Measurements from ENCODE around the gene MFAP1.
"Not testable (repeated sequence)": the region's sequence is repeated elsewhere in the genome, so short reads cannot be mapped to it uniquely, and the experiment has no call there.

- TF ChIP-seq CTCF (IDR thresholded peaks at IDR 0.05); ZFX (IDR thresholded peaks at IDR 0.05; ENCODE audit: borderline replicate concordance): not testable (repeated sequence)
These were observed 815 bp upstream of the MFAP1 start for GRCh38 chr15:43825305-43825704.

All from 22Rv1 (cell line).